GM19043 (cell line): ENCODE measurements around the gene RPTOR.

Experiments
- ATAC-seq: cut with Tn5 transposase; IDR thresholded peaks from one replicate; pipeline ENCODE4 v1.9.1; 2021; ENCODE audit warnings: low read depth; ENCODE audit not compliant: unreplicated experiment

The RPTOR gene

GRCh38 chr17:80913928-80914821 is 369.5 kb downstream of the RPTOR start:
- ATAC-seq: no peak

GRCh38 chr17:80916246-80916645 is 371.6 kb downstream of the RPTOR start:
- no peak for ATAC-seq

- no peak for ATAC-seq
These were observed 373.3 kb downstream of the RPTOR start for GRCh38 chr17:80917716-80918560.

GRCh38 chr17:80918731-80919130 is 374.1 kb downstream of the RPTOR start:
- no peak for ATAC-seq

GRCh38 chr17:80919331-80920311 is 375.0 kb downstream of the RPTOR start:
- no peak for ATAC-seq

GRCh38 chr17:80920441-80920840 is 375.8 kb downstream of the RPTOR start:
- no peak for ATAC-seq

- no peak for ATAC-seq
These were observed 376.5 kb downstream of the RPTOR start for GRCh38 chr17:80921159-80921558.

- ATAC-seq: no peak
These were observed 377.3 kb downstream of the RPTOR start for GRCh38 chr17:80921741-80922579.

- no peak for ATAC-seq
These were observed 378.0 kb downstream of the RPTOR start for GRCh38 chr17:80922580-80923160.

- ATAC-seq: no peak
These were observed 378.8 kb downstream of the RPTOR start for GRCh38 chr17:80923211-80924110.

GRCh38 chr17:80924111-80924806 is 379.6 kb downstream of the RPTOR start:
- no peak for ATAC-seq

- ATAC-seq: no peak
These were observed 380.4 kb downstream of the RPTOR start for GRCh38 chr17:80924807-80925610.

- no peak for ATAC-seq
These were observed 381.2 kb downstream of the RPTOR start for GRCh38 chr17:80925688-80926335.

GRCh38 chr17:80926591-80927250 is 382.1 kb downstream of the RPTOR start:
- ATAC-seq: no peak

- ATAC-seq: no peak
These were observed 383.2 kb downstream of the RPTOR start for GRCh38 chr17:80927791-80928216.

GRCh38 chr17:80929449-80929848 is 384.8 kb downstream of the RPTOR start:
- ATAC-seq: no peak
